H54 (cell line): Measurements from ENCODE around the gene RELN.

ENCODE experiments used
- DNase-seq: peaks from one replicate; pipeline ENCODE4 v3.0.0; 2011; ENCODE audit warnings: low spot score, mixed read lengths; ENCODE audit not compliant: insufficient read length
- FAIRE-seq: peaks from 3 replicates; lab custom pipeline; 2011; peaks lifted over from hg19 to GRCh38; lab: Jason Lieb, UNC
- POLR2A ChIP-seq: IDR thresholded peaks from 2 replicates; pipeline ENCODE4 v1.6.1; 2011; ENCODE audit warnings: low read depth, mild to moderate bottlenecking, low read length

The RELN gene

DNA sequence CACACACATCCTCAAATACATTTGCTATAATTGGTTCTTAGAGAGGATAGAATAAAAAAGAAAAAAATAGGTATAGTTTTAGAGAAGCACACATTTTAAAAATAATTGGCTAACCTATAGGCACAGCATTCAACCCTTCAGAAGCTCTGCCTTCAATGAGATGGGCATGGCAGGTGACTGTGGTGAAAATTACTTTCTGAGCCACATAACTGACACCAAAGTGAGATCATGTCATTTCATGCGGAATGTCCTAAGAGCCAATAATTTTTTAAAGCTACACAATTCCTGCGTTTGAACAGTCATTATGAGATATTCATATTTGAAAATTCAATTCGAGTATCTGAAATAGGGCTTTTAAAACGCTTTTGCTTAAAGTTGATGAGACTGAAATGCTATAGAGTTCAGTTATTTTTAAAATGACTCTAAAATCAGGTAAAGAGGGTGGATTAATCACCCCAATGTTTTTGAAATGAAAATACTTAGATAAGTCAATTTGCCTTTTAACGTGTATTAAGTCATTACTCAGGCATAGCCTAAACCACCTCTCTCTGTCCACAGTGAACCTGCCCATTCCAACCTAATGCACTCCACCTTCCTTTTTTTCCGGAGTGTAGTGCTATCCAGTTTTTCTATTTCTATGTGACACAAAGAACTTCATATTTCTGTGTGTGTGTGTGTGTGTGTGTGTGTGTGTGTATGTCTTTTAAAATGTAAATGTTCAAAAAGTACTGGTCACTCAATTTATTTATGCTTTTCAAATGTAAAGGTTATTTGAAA lies 6.1 kb downstream of the RELN start:
- no peak for TF ChIP-seq POLR2A

DNA sequence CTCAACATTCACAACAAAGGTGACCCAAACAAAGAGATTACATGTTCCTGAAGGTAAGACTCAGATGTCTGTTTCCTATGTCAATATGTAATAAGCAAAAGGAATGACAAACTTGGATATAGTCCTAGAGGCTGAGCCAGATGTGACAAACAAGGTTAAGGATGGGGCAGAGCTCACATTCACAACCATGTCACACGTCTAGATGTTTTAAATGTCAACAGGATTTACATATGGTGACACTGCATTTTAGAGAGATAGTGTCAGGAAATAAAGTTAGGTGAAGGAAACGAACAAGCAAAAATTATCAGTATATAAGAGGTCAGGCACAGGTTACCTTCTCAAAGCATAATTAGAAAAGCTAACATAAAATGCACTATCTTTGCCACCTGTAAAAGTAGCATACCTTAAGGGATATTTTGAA lies 8.4 kb downstream of the RELN start:
- no peak for TF ChIP-seq POLR2A
- FAIRE-seq, result no peak
- no peak for DNase-seq

More for the DNA sequence above, 6.1 kb downstream of the RELN start:
- FAIRE-seq (no peak), DNase-seq (no peak)

DNA sequence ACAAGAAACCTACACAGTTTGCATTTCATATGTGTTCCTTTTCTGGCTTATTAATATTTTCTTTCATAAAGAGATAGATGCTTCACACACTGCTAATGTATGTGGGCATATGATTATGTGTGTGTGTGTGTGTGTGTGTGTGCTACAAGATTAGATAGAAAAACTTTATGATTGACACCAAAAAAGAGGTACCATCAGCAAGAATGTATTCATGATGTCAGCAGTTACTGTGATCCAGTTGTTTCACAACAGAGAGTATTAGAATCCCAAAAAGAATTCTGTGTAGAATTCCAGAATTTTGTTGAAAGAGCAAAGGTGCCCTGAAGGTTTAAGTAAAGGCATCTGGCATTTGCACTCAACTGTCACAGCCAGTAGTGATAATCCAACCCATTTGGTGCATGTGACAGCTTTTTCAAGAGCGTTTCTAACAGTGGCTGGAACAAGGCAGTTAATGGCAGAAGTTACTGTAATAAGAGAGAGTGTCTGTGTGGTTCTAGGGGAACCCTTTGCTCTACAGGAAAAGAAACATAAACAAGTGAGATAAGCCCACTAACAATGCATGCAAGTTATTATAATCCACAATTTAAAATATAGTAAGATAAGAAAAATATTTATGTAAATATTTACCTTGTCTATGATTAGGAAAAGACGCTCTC lies 16.6 kb downstream of the RELN start:
- FAIRE-seq (no peak), DNase-seq (no peak)
- no peak for TF ChIP-seq POLR2A

DNA sequence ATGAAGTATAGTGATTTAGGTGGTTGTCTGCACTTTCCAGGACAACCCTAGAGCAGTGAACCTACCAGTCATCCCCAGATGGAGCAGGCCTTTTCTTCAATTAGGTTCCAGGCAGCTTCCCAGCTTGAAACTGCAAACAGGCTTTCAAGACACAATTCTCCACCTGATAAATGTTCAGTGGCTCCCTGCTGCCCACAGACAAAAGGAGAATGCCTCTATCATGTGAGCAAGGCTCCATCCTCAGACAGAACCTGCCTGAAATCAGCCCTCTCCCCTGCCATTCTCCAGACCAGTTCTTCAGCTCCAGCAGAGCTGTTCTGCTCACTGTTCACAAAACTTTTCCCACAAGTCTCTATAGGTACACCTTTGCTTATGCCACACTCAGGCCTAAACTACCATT lies 22.1 kb downstream of the RELN start:
- DNase-seq (no peak), FAIRE-seq (no peak)
- TF ChIP-seq POLR2A, result no peak

DNA sequence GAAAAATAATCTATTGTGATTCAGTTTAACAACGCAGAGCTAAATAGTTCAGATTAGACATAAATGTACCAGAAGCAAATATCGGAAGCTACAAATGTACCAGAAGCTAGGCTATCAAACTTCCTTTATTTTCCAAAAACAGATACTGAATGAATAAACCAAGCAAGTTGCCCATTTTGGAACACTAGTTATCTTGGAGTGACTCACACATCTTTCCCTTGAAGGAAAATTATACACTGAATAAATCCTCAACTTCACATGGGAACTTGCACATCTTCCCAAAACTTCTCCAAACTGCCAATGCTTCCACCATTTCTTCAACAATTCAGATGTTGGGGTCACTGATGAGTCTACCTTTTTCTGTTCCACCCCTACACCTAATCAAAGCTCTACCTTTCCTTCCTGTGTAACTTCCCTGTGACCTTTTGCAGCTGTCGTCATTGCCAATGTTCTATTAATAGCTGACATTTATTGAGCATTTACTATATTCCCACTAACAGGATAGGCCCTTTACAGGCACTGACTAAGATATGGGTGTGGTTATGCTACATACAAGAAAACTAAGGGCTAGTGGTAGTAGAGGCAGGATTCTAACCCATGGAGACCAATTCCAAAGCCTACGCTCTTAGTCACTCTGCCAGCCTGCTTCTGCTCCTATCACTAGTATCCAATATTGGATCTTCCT lies 22.7 kb downstream of the RELN start:
- FAIRE-seq (no peak), DNase-seq (no peak)
- no peak for TF ChIP-seq POLR2A

DNA sequence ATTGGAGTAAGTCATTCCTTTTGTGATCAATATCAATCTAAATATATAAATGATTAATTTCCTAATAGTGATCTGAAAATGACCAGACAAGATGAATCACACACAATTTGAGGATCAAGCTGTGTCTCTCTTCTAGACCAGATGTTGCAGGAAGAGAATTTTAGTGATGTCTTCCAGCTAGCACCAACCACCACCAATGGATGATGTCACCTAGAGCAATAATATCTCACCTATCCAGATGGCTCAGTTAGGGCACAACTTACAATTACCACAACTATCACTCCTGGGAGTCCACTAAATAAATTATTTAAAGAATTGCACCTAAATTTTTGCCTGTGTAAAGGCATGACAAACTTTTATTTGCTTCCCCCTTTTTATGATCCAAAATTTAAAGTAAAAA lies 25.2 kb downstream of the RELN start:
- no peak for TF ChIP-seq POLR2A
- FAIRE-seq (no peak), DNase-seq (no peak)

DNA sequence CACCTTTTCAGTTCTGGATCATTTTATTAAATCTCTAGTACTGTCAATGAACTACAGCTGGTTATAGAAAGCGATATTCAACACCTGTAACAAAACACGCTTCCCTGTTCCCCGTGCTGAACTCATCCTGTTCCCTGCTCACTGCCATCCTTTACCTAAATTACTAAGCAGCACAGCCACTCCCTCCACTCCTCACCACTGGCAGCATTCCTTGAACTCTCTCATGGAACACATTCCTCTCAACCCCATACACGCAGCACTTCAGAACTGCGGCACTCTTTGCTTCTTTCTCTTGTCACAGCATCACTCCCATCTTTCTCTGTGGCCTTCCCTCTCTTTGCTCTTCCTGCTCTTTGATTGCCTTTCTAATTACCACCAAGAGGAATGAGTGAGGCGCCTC lies 27.4 kb downstream of the RELN start:
- FAIRE-seq (no peak), DNase-seq (no peak)
- TF ChIP-seq POLR2A, result no peak

DNA sequence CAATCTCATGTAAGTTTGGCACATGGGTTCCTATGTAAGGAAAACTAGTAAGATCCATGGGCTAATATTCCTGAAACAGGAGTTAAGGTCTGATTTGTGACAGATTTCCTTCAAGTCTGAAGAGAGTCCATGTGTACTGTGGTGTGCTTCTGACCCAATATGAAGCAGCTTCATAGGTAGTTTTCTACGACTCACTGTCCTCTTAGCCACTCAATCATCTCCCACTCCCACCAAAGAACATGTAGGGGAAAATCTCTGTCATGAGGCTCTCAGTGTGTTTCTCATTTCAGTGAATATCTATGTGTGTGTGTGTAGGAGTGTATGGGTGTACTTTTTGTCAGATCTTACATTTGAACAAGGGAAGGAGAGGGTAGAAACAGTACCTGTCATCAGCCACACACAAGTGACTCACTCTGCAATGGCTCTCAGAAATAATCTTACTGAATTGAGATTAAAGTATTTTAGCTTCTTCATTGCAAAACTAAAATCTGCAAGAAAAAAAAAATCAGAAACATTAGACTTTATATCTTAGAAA lies 31.1 kb downstream of the RELN start:
- DNase-seq (no peak), FAIRE-seq (no peak)
- no peak for TF ChIP-seq POLR2A

DNA sequence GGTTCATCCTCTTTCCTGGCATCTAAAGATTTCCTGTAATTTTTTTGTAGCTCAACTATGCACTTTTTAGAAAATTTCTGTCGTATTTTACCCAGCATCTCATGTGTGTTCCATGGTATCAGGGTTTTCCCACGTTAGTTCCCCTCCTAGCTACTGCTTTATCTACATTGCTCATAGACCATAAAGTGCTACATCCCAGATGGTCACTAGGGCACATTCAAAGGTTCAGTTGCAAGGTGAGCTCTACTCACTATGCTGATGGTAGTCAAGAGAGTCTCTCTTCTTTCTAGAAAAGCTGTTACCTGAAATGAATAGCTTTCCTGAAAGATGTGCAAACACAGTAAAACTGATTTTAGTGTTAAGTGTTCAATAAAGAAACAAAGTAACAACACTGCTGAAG lies 33.5 kb downstream of the RELN start:
- FAIRE-seq, result no peak
- DNase-seq, result no peak
- TF ChIP-seq POLR2A, result no peak

DNA sequence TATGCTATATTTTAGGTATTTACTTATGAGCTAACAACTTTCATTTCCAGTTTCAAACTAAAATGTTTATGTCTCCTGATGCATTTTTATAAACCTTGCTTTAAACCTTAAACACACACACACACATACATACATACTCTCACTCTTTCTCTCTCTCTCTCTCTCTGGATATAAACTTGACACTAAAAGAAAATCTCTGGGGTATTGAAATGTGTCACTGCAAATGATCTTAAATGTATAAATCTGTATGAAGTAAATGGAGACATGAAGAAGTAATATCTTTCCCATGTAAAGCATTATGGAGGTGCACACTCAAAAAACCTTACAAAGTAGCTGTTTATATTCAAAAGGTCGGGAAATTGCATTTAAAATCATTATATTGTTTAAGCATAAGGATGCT lies 37.0 kb downstream of the RELN start:
- TF ChIP-seq POLR2A, result no peak
- FAIRE-seq (no peak), DNase-seq (no peak)

DNA sequence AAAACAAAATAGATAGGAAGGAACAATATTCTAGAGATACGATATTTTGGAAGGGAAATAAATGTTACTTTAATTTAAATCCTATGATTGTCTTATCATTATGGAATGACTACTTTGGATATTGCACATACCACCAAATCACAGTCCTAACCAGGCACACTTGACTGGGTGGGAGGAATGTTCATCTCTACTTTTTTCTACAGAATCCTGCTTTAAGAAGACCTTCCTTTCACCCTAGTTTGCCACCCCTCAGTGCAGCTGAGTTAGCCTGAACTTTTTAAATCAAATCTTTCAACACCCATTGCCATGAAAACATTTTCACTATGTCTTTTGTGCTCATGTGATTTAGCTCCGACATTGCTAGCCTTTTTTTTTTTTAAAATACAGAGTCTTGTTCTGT lies 38.1 kb downstream of the RELN start:
- FAIRE-seq (no peak), DNase-seq (no peak)
- TF ChIP-seq POLR2A, result no peak

DNA sequence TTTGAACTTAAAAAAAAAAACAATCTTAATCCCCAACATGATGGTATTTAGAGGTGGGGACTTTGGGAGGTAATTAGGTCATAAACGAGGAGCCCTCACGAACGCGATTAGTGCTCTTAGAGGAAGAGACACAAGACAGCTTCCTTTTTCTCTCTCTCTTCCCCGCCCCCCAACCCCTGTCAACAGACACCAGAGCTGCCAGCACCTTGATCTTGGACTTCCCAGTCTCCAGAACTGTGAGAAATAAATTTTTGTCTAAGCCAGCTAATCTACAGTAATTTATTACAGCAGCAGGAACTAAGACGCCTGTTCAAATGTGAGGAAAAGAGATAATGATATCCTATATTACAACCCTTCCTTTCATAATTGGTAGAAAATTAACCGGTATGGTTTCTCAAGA lies 40.1 kb downstream of the RELN start:
- FAIRE-seq, result no peak
- TF ChIP-seq POLR2A, result no peak
- DNase-seq, result no peak

DNA sequence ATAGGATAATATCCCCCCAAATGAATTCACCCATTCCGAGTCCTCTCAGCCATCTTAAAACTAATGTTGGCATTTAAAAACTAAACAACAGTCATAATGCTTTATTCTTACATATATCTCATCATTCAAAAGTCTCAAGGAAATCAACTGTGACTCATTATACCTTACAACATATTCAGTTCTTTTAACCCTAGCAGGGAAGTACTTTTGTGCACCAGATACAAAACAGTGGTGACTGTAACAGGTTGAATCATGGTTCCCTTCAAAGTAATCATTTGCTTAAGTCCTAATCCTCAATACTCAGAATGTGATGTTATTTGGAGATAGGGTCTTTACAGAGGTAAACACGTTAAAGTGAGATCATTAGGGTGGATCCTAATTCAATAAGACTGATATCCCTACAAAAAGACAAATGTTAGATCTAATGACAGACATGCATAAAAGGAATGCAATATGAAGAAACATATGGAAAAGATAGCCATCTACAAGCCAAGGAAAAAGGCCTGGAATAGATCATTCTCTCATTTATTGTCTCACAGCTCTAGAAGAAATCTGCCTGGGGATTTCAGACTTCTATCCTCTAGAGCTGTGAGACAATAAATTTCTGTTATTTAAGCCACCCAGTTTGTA lies 42.3 kb downstream of the RELN start:
- TF ChIP-seq POLR2A, result no peak
- FAIRE-seq (no peak), DNase-seq (no peak)

DNA sequence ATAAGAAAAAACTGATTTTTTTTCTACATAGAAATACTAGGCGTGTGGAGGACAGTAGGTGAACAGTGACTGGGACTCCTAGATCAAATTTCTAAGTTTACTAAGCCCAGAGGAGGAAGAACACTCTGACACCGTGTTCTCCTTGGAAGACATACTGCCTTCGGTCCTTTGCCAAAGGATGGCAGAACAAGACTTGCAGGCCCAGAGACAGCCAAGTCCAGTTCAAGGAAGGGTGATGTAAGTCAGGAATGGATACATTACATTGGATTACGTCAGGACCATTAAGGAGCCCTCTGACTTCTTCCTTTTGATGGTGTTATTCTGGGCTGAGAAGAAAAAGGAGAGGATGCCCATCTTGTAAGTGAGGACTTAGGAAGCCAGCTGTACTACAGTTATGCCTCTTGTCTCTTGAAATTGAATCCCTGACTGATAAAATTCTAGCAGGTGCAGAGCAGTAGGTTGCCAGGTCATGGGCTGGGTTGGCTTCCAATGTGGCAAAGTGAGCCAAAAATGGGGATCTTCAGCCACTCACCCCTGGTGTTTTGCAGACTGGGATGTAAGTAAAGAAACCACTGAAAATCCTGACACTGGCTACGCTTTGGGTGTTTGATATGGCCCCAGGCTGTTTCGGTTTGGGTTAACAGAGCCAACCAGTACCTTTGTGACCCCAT lies 45.1 kb downstream of the RELN start:
- TF ChIP-seq POLR2A, result no peak
- FAIRE-seq (no peak), DNase-seq (no peak)
